Frontal cortex (tissue), 4 donors: Measurements from ENCODE around the gene KCNMA1. TPM values are rescaled to one million over a fixed set of nuclear protein-coding genes. Genes with fewer than 3 reads are reported as not detected.

ENCODE experiments used
- DNase-seq, 2 donors: peaks; one replicate each; pipeline ENCODE4 v3.0.0; 2012; ENCODE audit warnings: low spot score in 2 of 2
- FAIRE-seq: peaks from 2 replicates; lab custom pipeline; 2012; peaks lifted over from hg19 to GRCh38; lab: Jason Lieb, UNC
- total RNA-seq: library from RNA; depleted of rRNA; stranded (reverse); fragments of >200 nt; gene quantifications from one replicate; pipeline ENCODE4 v1.2.3, GENCODE V29; 2014
- donor health status: control.
- donor health status: control.
- donor health status: control.

KCNMA1 gene
- total RNA-seq, 1 donor from 2014 or later = 27.3 TPM

DNA sequence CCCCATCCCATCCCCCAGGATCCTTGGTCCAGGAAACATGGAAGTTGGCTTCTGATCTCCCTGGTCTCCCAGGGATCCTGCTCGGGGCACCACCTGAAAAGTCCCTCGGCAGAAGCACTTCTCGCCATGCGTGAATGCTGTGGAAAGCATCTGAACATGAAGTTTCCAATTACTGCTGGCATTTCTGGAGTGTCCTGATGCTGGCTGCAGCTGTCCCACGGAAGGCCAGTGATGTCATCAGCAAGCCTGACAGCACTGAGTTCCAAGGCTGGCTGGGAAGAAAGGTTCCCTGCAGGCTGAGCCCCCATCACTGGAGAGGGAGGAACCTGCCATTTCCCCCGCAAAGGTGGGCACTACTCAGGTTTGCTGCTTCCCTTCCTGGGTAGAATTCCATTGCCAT is 71.4 kb downstream of the KCNMA1 start:
- no peak for FAIRE-seq
- DNase-seq = no peak

DNA sequence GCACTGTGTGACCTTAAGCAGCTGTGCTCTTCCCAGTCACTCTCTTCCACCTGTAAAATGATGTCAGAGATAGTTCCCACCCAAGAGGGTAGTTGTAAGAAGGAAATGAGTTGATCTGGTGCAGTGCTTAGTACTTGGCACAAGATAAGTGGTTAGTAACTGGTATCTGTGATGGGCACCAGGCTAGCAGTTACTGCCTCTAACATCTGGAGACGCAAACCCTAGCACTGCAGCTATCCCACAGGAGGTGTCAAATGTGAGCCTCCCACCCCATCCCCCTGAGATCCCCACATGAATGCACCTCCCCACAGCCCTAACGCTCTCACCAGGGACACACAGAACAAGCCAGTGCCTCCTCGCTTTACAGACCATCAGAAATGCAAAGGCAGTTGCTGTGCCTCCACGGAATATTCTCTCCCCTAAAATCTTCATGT is 72.0 kb downstream of the KCNMA1 start:
- no peak for FAIRE-seq
- no peak for DNase-seq

DNA sequence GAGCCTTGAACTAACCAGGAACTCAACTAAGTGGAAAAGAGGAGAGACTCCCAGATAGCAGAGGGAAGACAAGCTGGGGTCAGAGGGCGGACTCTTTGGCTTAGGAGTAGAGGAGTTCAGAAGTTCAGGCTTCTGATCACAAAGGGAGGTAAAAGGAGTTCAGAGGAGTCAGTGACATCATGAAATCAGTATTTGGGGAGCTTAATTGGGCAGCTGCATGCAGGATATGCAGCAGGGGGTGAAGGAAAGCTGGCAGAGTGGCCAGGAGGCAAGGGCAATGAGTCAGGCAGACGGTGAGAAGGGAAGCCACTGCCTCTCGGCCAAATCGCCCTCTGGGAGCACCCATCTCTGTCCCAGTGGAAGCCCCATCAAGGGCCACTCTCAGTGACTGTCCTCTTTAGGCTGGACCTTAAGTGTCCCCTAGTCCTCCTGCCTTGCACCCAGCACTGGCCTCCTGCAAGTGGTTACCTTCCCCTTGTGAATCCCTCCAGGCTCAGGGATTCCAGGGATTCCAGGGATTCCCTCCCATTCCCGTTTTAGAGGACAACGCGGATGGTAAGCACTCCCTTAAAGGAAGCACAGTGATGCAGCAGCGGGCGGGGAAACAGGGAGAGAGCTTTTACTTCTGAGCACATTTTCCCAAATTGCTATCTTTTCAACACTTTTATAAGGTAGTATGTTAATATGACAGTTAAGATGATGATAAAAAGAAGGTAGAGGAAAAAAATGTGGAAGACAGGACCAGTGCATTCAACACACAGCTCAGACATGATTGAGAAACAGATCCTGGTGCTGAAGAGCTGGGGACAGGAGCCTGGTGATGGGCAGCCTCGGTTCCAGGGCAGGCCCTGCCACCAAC is 72.6 kb downstream of the KCNMA1 start:
- DNase-seq = no peak
- FAIRE-seq = no peak

DNA sequence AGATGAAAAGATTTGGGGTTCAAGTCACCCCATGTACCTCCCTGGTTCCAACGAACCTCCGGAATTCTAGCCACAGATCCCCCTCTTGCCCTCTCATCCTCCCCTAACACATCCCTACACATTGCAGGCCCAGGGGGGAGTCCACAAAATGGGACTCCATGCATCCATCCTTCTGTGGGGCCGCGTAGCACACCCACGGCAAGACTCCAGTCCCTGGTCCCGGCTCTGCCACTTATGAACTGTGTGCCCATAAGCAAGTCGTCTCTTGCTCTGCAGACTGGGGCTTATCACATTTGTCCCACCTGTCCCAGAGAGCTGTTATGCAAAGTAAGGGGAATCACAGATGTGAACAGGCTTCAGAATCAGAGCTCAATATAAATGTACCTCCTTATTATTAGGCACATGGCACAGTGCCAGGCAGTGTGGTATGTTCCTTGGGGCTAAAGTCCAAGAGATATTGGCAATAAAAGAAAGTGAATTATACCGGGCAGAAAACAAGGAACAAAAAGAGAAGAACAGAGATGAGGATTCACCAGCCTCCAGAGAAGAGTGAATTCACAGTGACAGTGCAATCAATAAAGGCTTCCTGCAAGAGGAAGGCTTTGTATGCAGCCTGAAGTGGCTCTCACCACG is 73.9 kb downstream of the KCNMA1 start:
- DNase-seq (no peak), FAIRE-seq (no peak)

DNA sequence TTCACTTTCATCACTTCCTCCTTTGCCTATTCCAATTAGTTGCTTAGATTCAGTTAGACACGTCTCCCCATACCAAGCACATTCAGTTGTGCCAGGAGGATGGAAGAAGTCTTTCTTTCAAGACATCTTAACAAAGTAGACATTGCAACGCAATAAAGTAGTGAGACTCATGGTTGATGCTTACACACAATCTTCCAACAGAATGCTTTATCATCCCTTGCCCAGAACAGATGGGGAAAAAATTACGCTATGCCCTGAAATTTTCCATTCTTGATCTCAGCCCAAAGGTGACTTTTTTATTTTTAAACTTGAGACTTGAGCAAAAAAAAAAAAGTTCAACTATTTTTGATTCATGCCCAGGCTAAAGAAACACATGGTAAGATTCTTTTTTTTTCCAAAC is 74.9 kb downstream of the KCNMA1 start:
- no peak for FAIRE-seq

DNA sequence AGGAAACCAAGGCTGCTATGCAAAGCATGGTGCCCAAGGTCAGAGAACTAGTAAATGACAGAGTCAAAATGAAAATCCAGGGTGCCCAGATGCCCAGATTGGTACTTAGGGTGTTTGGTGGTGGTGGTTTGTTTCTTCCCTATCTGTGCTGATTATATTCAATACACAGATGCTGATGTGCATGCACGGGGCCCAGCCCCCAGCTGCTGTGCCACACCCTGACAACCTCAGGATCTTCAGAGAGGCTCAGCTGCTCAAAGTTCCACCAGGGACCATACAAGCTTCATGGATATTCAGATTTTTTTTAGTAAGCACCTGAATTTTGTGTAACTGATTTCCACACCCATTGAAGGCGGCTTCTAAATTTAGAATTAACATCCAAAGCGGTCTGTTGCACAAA is 75.6 kb downstream of the KCNMA1 start:
- FAIRE-seq = no peak

More for the DNA sequence above, 74.9 kb downstream of the KCNMA1 start:
- DNase-seq = no peak

DNA sequence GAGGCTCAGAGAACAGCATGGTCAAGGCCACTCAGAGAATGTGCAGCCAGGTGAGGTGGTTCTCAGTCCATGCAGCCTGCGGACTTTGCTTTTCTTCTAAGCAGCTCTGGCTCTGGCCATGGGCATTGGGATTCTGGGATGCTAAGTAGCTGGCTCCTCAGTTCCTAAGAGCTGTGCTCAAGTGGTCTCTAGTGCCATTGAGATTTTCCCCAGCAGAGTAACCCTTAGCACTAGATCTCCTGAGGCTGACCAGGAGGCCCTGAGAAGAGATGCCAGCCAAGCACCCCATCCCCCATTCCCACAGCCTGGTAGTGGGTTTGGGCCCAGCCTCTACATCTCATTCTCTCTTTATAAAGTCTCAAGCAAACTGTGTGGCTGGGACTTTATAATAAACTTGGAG is 77.1 kb downstream of the KCNMA1 start:
- no peak for DNase-seq
- FAIRE-seq = no peak

More for the DNA sequence above, 75.6 kb downstream of the KCNMA1 start:
- DNase-seq = no peak

DNA sequence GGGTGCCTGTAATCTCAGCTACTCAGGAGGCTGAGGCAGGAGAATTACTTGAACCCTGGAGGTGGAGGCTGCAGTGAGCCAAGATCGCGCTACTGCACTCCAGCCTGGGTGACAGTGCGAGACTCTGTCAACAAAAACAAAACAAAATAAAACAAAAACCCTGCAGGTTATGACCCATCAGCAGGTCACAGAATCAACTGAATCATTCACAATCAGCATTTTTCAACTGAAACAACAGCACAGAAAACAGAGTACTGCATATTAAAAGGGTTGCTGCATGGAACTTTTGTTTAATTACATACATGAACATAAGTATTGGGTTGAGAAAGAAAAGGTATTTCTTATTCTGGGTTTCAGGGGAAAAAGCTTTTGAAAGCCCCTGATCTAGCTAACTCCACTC is 77.6 kb downstream of the KCNMA1 start:
- DNase-seq (no peak), FAIRE-seq (no peak)

DNA sequence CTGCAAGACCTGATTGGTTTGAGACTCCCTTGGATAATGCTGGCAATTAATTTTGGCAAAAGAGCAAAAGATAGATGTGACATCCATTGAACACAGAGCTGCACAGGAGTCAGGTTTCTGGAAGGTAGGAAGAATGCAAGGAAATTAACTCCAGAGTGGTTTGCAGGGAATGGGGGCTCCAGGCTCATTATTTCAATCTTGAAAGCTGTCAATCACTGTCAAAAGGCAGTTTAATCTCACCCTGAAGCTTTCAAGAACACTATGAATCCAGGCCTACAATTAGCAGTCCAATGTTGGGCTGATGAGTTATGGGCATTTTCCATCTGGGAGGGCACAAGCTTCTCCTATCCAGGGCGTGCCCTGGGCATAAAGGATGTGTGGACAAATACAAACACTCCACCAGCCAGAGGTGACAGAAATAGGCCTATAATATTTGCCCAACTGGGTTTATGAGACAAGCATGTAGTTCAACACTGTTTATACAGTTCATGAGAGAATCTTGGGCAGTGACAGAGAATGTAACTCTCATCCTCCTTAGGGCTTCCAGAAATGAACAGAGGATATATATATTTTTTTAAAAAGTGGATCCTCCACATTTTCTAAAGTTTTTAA is 80.5 kb downstream of the KCNMA1 start:
- DNase-seq = no peak
- no peak for FAIRE-seq

DNA sequence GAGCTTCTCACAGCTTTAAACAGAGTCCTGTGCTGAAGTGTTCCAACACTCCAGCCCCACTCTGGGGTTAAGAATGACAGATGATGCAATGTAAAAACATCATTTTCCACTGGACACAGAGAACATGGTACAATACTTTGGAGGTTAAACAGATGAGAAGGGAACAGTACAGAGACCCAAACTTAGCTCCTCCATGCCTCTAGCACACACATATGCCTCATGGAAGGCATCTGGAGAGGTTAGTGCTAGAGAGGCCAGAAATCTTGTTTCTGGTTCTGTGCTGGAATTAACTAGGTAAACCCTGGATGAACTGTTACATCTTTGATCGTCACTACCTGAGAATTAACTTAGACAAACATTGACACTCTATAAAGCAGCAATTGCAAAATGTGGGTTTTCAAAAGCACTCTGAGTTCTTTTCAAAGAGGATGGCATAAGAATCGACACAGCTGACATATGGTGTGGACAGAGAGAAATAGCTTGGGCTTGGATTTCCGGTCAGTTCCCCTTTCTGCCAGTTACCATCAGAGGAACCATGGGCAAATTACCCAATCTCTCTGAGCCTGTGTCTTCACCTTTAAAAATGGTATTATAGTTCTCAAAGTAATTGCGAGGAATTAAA is 81.9 kb downstream of the KCNMA1 start:
- FAIRE-seq (no peak), DNase-seq (no peak)

DNA sequence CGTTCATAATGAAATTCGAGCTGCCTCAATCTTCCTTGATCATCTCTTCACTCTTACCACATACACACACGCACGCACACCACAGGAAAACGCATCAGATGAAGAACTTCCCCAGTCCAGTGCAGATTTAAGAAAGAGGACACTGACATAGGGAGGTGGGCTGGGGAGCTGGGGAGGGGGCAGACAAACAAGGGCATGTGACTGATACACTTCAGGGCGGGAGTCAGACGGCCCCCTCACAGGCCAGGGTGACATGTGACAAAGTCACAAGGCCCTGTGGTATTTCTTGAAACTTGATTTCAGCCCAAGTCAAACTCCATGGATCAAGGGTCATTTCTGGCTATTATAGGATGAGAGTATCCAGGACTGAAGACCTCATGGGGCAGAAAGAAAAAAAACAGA is 82.6 kb downstream of the KCNMA1 start:
- DNase-seq = no peak
- FAIRE-seq = no peak

DNA sequence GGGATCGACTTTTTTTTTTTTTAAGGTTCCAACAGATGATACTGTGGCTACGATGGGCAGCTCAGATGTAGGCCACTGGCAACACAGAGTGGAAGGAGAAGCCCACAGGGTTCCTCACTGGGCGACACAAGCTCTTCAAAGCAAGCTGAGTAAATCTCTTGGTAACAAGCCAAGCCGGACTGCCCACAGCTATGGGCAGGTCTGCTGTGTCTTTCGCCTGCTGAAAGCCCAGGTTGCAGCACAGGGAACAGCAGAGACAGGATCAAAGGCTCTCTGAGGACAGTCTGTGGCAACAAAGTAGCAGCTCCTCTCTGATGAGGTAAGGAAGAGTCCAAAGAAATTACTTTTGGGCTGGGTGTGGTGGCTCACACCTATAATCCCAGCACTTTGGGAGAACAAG is 83.6 kb downstream of the KCNMA1 start:
- DNase-seq (no peak), FAIRE-seq (no peak)

DNA sequence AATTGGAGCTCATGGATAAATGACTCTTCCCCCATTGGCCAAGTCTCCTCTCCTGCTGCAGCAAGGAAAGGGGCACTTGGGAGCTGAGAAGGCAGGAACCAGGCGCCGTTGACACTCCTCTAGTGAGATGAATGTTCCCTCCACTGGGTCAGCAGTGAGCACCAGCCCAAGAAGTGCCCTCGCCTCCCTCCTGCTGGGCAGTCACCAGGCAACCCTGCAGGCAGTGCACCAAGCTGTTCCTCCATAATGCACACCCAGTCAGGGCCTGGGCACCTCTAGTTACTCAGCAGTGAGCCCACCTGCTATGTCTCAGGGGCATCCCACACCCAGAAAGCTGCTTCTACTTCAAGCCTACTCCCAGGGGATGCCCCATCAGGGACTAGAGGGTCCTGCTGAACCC is 84.3 kb downstream of the KCNMA1 start:
- DNase-seq (no peak), FAIRE-seq (no peak)

DNA sequence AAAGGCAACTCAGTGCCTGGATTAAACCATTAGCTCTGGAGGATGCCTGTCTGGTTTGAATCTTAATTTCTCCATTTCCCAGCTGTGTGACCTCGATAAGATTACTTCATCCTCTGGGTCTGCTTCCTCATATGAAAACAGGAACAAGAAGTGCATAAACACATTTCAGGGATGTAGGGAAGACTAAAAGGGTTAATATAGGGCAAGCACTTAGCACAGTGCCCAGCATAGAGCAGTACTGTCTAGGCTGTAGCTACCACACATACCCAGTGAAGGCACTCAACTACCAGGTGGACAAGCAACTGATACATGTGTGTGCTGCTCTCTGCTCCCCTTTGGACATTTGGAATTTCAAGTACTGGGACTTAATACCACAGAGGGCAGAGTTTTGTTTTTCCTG is 85.4 kb downstream of the KCNMA1 start:
- FAIRE-seq (no peak), DNase-seq (no peak)

DNA sequence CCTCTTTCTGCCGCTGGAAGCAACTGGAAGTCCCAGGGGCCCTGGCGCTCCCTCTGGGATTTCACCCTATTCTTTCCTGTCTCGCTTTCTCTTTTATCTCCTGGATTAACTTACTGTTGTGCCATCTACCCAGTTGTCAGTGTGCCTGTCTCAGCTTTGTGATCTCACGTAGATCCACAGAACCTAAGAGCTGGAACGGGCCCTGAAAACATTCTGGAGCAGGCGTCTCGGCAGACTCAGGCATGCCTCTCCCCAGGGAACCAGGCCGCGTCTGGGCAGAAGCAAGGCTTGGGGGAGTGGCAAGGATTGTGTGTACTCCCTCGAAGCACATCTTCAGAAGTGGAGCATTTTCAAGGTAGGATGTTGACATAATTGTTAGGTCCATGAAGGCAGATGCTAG is 87.2 kb downstream of the KCNMA1 start:
- FAIRE-seq = no peak
- DNase-seq = no peak

DNA sequence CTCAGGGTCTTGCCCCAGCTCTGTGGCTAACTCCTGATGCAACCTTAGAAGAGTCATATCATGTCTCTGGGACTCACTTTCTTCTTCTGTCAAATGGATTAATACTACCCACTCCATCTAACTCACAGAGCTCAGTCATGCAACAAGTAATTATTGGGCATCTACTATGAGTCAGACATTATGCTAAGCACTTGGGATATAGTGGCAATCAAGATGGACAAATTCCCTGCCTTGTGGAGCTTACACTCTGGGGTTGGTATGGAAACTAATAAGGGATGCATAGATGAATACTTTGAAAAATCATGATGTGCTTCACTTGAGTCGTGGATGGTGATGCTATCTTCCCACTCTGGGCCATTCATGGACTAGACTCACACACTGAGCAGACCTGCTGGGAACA is 88.9 kb downstream of the KCNMA1 start:
- no peak for FAIRE-seq
- no peak for DNase-seq

DNA sequence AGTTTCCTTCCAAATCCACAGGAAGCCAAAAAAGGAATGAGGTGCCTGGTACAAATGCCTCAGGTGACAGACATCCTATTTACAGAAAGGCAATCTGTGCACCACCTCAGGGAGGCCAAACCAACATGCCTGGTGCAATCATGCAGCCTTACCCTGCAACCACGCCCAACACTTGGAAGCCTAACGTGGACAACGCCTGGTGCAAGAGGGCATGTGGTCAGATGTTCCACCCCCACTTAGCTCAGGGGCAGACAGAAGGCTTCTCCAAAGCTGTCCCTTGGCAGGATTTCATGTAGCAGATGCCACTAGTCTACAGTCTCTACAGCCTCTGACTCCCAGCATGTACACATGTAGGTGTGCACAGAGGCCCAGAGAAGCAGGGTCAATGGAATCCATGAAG is 89.5 kb downstream of the KCNMA1 start:
- no peak for DNase-seq
- no peak for FAIRE-seq

DNA sequence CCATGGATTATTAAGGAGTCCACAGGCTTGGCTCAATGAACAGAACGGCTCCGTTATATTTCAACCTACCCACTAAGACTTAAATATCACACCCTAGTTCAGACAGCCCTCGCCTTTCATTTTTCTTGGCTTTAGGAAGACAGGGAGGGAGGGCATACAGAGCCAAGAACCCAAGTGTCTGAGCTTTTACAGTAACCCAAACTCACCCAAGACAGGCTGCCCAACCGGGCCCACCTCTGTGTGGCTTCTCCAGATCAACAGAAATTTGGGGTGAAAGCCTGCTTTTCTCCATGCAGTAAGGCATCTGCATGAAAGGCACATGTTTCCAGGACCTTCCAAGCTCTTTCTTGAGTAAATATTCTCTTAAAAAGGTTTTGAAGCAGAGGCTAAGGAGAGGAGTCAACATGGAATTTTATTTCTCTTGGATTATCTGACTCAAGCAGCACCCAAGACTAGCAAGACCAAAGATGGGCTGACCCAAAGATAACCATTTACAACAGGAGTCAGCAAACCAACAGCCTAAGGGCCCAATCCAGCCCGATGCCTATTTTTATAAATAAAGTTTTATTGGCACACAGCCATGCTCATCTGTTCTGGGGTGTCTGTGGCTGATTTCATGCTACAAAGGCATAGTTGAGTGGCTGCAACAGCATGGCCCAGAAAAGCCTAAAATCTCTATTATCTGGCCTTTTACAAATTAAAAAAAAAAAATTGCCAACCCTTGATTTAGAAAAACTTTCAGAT is 90.1 kb downstream of the KCNMA1 start:
- DNase-seq (no peak), FAIRE-seq (no peak)

DNA sequence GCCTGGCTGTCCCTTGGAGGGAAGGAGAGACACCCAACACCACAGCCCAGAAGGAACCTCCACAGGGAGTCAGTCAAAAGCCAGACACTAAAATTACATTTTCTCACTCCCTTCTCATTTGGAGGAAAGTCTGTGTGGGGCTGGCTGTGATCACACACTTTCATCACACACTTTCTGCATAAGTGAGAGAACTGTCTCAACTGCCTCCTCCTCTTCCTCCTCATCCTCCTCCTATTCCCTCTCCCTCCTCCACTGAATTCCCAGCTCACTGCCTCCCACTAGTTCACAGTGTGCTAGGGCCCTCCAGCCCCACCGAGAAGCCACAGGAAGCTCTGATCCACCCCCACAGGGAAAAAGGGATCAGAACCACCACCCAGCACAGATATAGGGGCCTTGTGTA is 91.6 kb downstream of the KCNMA1 start:
- no peak for FAIRE-seq
- DNase-seq = no peak

DNA sequence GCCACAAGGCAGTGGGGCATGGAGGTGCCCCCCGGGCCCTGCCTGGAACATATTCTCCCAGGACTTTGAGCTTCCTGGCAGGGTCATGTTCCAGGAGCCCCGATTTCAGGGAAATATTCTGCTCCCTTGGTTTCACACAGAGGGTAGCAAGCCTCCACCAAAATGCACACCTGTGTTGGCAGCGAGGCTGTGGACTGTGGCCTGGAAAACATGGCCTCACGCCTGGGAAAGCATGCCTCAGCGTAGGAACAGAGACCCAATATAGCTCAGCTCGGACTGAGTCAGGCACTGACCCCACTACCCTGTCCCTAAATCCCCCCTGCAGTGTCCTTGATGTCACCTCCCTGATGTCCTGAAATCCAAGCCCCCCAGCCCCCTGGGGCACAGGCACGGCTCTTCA is 92.0 kb downstream of the KCNMA1 start:
- DNase-seq (no peak), FAIRE-seq (no peak)
